Skeletal muscle tissue (tissue), 4 donors: Measurements from ENCODE around the gene PTPRO. TPM values are rescaled to one million over a fixed set of nuclear protein-coding genes. Genes with fewer than 3 reads are reported as not detected.

ENCODE experiments used
- H3K27ac ChIP-seq: one replicate; pipeline ENCODE4 v1.7.0; 2013; ENCODE audit warnings: mild to moderate bottlenecking, low read depth, low read length, inconsistent platforms
- H3K27me3 ChIP-seq, 3 donors: one replicate each; pipeline ENCODE4 v1.7.0; 2013; ENCODE audit warnings: low read length in 3 of 3; ENCODE audit not compliant: control insufficient read depth in 3 of 3, insufficient read depth in 3 of 3
- H3K36me3 ChIP-seq, 3 donors: one replicate each; pipeline ENCODE4 v1.7.0; 2013; ENCODE audit warnings: low read length in 3 of 3; ENCODE audit not compliant: control insufficient read depth in 3 of 3, insufficient read depth in 3 of 3
- H3K4me1 ChIP-seq, 3 donors: one replicate each; pipeline ENCODE4 v1.7.0; 2013; ENCODE audit warnings: low read length in 3 of 3, mild to moderate bottlenecking in 3 of 3; ENCODE audit not compliant: control insufficient read depth in 3 of 3, insufficient read depth in 3 of 3
- H3K4me3 ChIP-seq, 3 donors: one replicate each; pipeline ENCODE4 v1.7.0; 2013; ENCODE audit warnings: low read length in 3 of 3
- H3K9ac ChIP-seq, 3 donors: one replicate each; pipeline ENCODE4 v1.7.0; 2013; ENCODE audit warnings: low read length in 3 of 3, mild to moderate bottlenecking in 3 of 3, moderate library complexity in 2 of 3, low read depth in 1 of 3
- H3K9me3 ChIP-seq, 3 donors: one replicate each; pipeline ENCODE4 v1.7.0; 2013; ENCODE audit warnings: low read length in 3 of 3; ENCODE audit not compliant: control insufficient read depth in 3 of 3
- total RNA-seq: library from RNA; depleted of rRNA; stranded (reverse); fragments of >200 nt; gene quantifications from one replicate; pipeline ENCODE4 v1.2.3, GENCODE V29; 2014
- donor health status: Osteomylitis.

Gene PTPRO
- total RNA-seq, 1 donor from 2014 or later = 2.1 TPM

DNA sequence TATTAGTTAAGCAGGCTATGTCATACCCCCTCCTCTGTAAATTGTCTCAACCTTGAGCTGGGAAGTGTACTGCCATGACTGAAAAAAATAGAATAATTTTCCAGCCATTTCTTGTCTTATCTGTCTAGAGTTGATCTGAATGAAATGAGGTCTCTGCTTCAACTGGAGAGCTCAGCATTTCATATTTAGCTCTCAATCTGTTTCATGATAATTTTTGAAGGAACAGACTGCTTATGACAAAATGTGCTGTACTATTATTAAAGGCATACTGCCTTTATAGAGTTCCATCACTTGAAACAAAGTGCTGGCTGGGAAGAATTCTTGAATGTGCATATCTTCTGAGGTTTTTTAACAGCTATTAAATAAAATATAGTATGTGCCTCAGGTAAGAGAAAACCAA lies 19.1 kb downstream of the PTPRO start:
- Histone ChIP-seq H3K9ac (no peak overlapping the region), H3K27ac (no peak overlapping the region), H3K4me1 (no peaks in the 10 kb centered on the region), H3K27me3 (no peaks in the 10 kb centered on the region), H3K4me3 (no peak overlapping the region), H3K9me3 (no peaks in the 10 kb centered on the region), H3K36me3 (no peaks in the 10 kb centered on the region)

DNA sequence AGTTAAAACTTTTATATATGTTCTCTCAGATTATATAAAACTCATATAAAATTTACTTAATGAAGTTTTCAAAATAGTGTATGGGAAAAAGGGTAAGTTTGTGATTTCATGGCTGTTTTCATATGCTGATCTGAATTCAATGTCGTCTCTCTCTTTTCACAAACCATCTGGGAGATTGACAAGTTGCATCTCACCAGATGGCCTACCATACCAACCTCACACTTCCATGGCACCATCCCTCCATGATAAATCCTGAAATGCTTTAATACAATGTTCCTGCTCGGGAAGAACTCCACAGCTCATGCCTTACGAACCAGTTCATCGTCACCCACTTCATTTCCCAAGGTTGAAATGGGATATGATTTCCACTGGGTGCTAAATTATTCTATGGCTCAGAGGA lies 22.3 kb downstream of the PTPRO start:
- Histone ChIP-seq H3K27me3 (no peaks in the 10 kb centered on the region), H3K9me3 (no peaks in the 10 kb centered on the region), H3K4me1 (no peaks in the 10 kb centered on the region), H3K36me3 (no peaks in the 10 kb centered on the region), H3K4me3 (no peak overlapping the region), H3K9ac (no peak overlapping the region), H3K27ac (no peak overlapping the region)

DNA sequence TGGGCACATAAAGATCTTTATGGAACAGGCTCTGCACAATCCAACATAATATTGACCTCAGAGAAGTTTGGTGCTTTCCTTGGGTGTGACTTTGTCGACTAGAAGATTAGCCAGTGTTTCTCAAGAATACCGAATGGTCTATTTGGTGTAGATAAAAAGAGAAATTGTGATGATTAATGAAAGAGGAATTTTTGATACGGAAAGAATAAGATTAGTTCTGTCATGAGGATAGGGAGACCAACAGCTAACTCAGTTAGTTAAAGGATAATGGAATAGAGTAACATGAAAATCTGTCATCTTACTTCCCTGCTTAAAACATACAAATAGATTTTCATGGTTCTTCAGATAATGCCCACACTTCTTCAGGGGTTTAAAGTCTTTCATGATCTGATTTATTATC lies 24.2 kb downstream of the PTPRO start:
- Histone ChIP-seq H3K36me3 (no peaks in the 10 kb centered on the region), H3K9ac (no peak overlapping the region), H3K9me3 (no peaks in the 10 kb centered on the region), H3K27ac (no peak overlapping the region), H3K4me1 (no peaks in the 10 kb centered on the region), H3K27me3 (no peaks in the 10 kb centered on the region), H3K4me3 (no peak overlapping the region)

DNA sequence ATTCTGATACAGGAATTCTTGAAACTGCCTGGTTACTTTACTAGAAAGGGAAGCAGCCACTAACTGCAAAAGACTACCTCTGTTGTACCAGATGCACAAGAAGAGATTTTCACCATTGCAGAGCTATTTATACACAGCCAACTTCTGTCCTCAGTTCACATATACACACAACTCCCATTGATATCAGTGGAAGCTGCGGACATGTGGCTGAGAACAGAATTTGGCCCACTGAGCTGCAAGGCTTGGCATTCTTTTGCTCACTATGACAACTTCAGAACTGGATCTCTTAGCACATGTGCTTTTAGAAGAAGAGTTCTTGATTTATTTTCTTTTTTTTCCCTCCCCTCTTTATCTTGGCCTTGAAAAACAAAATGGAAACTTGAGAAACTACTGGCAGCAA lies 28.3 kb downstream of the PTPRO start:
- no peaks in the 10 kb centered on the region for H3K4me1 ChIP-seq
- no peaks in the 10 kb centered on the region for H3K9me3 ChIP-seq
- no peak overlapping the region for H3K27ac ChIP-seq
- no peaks in the 10 kb centered on the region for H3K27me3 ChIP-seq
- H3K9ac ChIP-seq = no peak overlapping the region
- H3K4me3 ChIP-seq = no peak overlapping the region
- no peaks in the 10 kb centered on the region for H3K36me3 ChIP-seq

DNA sequence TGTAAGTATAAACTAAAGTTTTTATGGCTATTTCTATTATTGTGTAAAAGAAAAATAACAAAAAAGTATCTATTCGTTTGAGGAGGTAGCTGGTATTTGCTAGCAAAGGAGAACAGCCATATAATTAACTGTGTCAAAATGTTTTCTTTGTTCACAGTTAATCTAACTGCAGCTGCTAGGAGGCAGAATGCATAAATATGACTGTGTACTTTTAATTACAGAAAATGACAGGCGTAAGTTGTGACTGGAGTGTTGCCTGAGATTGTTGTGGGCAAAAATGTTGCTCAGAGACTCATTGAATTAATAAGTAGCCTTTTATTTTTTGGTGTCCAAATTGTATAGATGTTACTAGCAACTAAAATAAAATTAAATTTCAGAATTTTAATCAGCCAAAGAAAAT lies 33.5 kb downstream of the PTPRO start:
- Histone ChIP-seq H3K27me3 (no peaks in the 10 kb centered on the region), H3K9me3 (no peaks in the 10 kb centered on the region), H3K9ac (no peak overlapping the region), H3K4me3 (no peak overlapping the region), H3K27ac (no peak overlapping the region), H3K36me3 (no peaks in the 10 kb centered on the region), H3K4me1 (no peaks in the 10 kb centered on the region)

DNA sequence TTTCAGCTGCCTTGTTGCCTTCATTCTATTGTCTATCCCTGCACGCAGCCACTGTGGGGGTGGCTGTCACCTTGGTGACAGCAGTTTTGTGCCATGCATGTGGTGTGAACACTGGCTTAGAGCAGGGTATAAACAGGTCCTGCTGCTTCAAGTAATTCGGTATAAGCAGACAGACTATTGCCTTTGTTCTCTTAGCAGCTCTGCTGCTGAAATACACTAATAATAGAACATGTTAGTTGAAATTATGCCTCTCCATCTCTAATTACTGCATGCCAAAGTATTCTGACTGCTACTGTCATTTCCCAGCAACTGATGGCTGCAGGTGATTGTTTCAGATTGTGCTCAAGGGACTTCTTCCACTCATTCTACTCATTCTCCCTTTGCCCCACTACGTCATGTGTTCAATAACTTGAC lies 34.6 kb downstream of the PTPRO start:
- H3K4me1 ChIP-seq = no peaks in the 10 kb centered on the region
- no peaks in the 10 kb centered on the region for H3K36me3 ChIP-seq

DNA sequence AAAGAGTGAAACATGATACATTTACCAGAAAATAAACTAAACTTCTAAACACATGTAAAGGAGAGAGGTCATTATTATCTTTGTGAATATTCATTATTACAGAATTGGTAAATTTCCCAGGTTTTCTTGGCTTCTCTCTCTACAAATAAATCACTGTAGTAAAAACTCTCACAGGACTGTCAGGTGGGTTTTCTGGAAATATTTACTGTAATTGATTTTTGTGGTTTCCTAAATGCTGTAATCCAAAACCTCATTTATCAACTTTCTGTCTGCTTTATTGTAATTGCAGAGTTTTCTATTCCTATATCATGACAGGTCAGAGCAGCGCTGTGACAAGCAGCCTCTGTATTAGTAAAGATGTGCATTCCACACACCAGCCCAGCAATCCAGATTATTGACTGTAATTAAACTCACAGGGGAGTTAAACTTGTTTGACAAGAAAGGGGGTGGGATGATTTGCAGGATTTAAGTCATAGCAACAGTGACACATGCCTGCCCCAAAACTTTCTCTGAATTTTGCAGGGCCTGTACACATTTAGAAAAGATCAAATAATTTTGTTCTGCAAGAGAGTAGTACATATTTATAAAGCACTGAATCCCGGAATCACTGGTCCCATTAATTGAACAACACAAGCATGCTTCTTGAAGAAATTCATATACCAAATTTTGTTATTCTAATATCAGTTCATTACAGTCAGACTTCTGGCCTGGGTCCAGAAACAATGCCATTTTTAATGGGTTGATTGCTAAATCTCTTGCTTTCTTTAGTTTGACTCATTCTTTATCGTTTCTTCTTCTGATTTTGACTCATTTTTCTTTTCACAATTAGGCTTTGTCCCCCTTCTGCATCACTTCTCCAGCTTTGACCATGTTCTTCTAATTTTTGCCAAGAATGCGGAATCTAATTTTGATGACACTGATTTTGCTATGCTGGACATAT lies 42.2 kb downstream of the PTPRO start:
- H3K27me3 ChIP-seq = no peaks in the 10 kb centered on the region

More for the DNA sequence above, 34.6 kb downstream of the PTPRO start:
- Histone ChIP-seq H3K9ac (no peak overlapping the region), H3K9me3 (no peaks in the 10 kb centered on the region), H3K4me3 (no peak overlapping the region), H3K27me3 (no peaks in the 10 kb centered on the region), H3K27ac (no peak overlapping the region)

DNA sequence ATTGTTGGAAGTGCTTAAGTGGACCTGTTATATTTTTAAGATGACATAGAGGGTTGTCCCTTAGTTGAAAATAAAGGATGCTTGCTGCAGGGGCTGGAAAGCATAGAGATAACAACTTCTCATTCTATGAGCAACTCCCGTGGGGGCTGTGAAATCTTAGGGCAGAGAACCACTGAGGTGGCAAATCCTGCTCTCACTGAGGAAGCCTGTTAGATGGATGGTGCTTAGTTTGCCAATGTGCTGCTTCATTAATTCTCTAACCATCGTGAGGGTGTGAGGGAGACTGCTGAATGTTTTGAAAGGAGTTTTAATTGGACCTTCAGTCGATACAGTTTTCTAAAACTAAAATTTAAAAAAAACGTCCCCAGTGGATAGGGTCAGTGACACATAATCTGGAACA lies 46.5 kb downstream of the PTPRO start:
- H3K36me3 ChIP-seq = no peaks in the 10 kb centered on the region
- H3K4me1 ChIP-seq = no peaks in the 10 kb centered on the region
- no peak overlapping the region for H3K27ac ChIP-seq
- no peaks in the 10 kb centered on the region for H3K9me3 ChIP-seq
- H3K27me3 ChIP-seq = no peaks in the 10 kb centered on the region
- H3K9ac ChIP-seq = no peak overlapping the region
- no peak overlapping the region for H3K4me3 ChIP-seq

More for the DNA sequence above, 42.2 kb downstream of the PTPRO start:
- H3K36me3 ChIP-seq = no peaks in the 10 kb centered on the region
- H3K9me3 ChIP-seq = no peaks in the 10 kb centered on the region
- no peaks in the 10 kb centered on the region for H3K4me1 ChIP-seq
- H3K27ac ChIP-seq = no peak overlapping the region
- no peak overlapping the region for H3K4me3 ChIP-seq
- H3K9ac ChIP-seq = no peak overlapping the region

DNA sequence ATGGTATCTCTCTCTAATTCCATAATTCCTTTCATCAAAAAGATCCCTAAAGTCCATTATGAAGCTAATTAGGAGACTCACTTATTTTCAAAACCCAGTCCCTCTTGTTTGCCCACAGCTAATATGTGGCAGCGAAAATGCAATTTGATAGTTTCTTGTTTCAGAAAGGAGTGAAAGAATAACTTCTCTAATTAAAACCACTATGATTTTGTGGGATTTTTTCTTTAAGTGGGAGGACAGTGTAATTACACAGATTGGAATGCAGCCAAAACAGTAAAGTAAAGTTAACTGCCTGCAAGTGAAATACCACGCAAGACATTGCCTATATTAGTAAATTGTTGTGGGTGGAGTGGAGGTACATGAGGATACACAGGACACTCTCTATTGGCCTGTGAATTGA lies 50.0 kb downstream of the PTPRO start:
- Histone ChIP-seq H3K27ac (no peak overlapping the region), H3K9me3 (no peaks in the 10 kb centered on the region), H3K27me3 (no peaks in the 10 kb centered on the region), H3K4me3 (no peak overlapping the region), H3K9ac (no peak overlapping the region), H3K36me3 (no peaks in the 10 kb centered on the region), H3K4me1 (no peaks in the 10 kb centered on the region)

DNA sequence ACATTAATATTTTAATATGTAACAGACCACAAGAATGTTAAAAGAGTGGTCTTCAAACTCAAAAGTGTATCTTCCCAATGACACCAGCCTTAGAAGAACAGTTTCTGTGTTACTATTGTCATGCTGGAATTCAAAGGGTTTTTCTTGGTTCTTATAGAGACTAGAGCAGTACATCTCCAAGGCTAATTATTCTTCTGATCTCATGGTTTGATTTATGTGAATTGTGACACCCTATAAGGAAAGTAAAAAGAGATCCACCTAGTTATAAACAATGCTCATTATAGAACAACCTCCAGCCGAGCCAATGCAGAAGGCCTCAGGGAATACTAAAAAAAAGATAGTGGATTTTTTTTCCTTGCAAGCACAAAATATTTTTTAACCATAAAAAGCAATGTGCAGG lies 65.5 kb downstream of the PTPRO start:
- H3K36me3 ChIP-seq = no peaks in the 10 kb centered on the region

More for the DNA sequence above, 65.5 kb downstream of the PTPRO start:
- no peaks in the 10 kb centered on the region for H3K27me3 ChIP-seq
- no peaks in the 10 kb centered on the region for H3K9me3 ChIP-seq
- no peak overlapping the region for H3K9ac ChIP-seq
- no peak overlapping the region for H3K27ac ChIP-seq
- H3K4me3 ChIP-seq = no peak overlapping the region
- H3K4me1 ChIP-seq = no peaks in the 10 kb centered on the region
